Measurements from ENCODE around the gene OBI1.

Gene OBI1

DNA sequence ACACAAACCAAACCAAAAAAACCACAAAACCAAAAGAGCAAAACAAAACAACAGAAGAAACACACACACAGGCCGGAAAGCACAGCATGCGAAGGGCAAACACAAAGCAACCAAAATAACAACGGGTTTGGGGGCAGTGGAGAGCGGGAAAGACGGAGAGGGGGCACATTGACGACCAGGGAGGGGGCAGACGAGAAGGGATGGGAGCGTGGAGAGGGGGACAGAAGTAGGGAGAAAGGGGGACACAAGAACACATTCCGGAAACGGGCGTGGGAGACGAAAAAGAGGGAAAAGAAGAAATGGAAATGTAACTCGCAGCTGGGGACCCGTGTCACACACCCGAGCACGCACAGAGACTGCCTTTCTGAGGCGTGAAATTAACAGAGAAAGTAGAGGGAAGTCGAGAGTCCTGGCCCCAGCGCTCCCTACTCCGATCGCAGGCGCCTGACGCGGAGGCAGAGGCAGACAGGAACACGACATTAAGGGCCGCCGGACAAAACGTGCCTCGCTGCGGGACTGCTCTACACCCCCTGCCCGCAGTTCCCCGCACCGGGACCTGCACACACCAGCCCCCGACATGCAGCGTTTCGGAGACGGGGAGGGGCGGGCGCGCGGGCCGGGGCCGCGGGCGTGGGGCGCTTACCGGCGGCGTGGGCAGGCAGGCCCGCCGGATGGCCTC is 56.3 kb downstream of the OBI1 start:
- peak; percentile 16 for DNase-seq

DNA sequence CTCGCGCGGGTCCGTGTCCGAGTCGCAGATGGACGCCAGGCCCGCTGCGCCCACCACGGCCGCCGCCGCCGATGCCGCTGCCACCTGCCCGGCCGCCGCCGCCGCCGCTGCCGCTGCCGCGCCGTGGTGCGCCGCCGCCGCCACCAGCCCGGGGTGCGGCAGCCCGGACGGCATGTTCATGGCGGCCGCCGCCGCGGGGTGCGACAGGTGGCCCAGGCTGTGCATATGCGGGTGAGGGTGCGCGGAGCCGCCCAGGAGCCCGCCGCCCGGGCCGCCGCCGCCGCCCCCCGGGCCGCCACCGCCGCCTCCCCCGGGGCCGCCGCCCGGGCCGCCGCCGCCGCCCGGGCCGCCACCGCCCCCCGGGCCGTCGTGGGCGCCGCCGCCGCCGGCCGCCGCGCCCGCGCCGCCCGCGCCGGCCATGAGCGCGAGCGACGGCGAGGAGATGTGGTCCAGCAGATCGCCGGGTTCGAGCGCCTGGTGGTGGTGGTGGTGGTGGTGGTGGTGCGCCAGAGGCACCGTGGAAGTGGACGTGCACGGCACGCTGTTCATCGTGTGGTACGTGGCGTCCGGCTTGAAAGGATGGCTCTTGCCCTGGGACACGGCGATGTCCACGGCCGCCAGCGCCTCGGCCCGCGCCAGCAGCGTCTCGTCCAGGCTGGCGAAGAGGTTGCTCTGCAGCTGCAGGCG is 56.9 kb downstream of the OBI1 start:
- no peak for DNase-seq

DNA sequence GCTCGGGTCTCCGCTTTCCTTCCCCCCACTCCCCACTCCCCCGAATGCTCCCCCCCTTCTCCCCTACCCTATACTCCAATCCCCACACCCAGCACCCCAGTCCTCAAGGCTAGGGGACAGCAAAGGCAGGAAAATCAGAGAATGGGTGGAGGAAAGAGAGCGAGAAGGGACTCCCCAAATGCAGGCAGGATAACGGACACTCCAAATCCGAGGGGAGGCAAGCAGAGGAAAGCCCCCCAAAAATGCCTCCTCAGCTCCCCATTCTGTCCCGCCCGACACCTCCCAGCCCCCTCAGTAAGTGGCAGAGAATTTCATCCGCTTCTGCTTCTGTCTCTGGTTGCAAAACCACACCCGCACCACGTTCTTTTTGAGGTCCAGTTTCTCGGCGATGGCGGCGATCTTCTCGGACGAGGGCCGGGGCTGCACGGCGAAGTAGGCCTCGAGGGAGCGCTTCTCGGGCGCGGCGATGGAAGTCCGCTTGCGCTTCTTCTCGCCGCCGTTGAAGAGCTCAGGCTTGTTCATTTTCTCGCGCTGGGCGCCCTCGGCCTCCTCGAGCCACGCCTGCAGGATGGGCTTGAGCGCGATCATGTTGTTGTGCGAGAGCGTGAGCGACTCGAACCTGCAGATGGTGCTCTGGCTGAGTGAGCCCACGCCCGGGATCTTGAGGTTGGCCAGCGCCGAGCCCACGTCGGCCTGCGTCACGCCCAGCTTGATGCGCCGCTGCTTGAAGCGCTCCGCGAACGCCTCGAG is 57.7 kb downstream of the OBI1 start:
- no peak for DNase-seq

DNA sequence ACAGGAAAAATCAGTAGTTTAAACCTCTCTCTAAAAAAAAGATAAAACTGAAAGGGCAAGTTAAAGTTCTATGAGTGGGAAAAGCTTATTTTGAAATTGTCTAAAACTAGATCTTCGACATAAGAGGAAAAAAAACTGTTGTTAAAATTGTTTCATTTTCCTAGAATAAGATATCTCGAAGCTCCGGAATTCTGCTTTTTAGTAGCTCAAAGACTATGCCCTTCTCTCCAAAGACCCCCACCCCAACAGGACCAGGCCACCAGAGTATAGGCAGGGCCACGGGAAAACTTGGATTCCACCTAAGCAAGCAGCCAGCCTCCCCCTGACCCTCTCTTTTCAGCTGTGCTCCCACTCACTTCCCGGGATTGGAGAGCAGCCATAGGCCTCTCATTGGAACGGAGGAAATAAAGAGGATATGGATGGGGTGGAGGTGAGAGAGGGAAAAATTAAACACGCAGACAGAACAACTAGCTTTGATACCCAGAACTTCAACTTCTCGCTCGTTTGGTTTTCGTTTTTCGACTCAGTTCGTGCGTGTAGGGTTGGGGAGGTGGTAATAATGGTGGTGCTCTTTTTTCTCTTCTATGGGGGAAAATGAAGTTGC is 58.6 kb downstream of the OBI1 start:
- no peak for DNase-seq

DNA sequence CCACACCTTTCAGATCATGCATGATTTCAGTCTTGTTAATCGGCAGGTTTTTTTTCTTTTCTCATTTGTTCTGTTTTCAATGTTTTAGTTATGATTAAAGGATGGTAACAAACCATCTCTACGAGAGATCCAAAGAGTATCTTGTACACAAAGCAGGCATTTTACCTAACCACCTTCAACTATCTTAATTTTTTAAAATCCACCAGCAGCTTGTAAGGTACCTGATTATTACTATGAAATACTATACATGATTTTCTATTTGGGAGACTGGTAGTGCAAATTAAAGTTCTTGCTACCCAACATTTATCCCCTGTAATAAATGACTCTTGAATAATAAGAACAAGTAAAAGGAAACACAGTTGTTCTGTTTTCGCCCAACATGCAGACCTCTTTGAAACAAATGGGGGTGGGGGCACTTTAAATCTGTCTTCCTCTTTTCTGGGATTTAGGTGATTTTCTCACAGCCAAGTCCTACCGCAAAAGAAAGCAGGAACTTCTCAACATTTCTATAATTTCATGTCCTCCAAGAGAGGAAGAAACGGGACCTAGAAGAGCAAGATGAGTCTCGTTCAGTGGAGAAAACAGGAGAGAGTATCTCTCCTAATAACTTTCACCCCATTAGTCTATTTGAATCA is 59.2 kb downstream of the OBI1 start:
- DNase-seq: no peak

DNA sequence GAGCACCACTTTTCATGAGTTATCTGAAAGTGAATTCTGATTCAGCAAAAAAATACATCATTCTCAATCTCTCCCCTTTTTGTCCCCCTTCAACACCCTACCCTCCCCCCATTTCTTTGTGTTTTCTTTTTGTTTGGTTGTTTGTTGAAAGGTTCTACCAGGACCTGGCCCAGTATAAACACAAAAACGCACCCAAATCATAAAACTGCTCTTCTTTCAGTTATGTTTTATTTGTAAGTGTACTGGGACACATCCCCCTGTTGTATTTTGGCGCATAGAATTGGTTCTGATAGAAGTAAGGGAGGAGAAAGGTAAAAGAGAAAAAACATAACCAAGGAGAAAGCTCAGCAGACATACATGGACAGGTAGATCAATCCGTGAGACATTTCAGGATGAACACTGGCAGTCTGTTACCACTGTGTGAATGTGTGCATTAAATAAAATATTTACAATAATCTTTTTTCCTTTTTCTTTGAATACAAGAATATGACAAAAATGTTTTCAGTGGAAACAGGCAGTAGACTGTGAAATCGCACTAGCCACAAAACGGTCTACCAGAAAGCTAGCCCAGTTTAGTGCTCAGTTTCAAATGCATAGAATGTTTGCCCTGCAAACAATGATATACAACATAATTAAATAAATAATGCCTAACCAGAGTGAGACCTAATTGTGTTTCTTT is 59.9 kb downstream of the OBI1 start:
- DNase-seq: no peak

DNA sequence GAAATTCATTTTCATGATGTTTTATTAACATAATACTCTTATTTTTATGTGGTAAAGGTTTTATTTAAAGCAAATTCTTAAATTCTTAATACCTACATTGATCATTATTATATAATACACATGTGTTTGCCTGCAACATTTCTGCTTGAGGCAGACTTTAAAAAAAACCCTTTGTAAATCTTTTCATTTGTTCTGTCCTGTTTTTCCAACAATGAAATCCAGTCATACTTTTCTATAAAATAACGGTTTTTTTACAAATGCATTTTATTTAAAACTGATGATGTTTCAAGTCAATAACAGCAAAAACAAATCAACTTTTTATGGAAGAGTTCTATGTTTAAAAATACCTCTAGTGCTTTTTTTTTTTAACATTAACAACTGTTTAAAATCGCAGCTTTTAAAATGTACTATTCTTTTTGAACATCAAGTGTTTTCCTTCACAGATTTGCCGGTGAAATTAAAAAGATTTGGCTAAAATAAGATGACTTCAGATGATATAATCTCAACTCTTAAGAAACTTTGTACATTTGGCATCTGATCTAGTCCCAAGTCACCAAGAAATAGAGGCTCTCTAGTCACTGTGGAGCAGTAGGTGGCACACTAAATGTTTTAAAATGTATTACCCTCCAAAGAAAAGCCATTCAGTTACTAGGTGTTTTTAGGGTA is 60.7 kb downstream of the OBI1 start:
- no peak for DNase-seq

DNA sequence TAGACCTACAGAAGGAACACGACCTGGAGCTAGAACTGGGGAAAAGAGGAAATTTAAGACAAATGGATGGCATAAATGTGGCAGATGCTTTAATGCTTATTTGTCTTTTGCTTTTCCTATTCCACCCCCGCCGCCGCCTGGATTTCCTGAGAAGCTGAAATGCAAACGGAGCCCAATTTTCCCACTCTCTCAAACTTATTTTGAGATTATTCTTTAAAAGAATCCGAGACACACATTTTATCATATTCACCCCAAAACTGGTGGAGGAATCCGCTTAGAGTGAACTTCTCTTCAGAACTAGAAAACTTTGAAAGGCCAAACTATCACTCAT is 61.4 kb downstream of the OBI1 start:
- DNase-seq: no peak

DNA sequence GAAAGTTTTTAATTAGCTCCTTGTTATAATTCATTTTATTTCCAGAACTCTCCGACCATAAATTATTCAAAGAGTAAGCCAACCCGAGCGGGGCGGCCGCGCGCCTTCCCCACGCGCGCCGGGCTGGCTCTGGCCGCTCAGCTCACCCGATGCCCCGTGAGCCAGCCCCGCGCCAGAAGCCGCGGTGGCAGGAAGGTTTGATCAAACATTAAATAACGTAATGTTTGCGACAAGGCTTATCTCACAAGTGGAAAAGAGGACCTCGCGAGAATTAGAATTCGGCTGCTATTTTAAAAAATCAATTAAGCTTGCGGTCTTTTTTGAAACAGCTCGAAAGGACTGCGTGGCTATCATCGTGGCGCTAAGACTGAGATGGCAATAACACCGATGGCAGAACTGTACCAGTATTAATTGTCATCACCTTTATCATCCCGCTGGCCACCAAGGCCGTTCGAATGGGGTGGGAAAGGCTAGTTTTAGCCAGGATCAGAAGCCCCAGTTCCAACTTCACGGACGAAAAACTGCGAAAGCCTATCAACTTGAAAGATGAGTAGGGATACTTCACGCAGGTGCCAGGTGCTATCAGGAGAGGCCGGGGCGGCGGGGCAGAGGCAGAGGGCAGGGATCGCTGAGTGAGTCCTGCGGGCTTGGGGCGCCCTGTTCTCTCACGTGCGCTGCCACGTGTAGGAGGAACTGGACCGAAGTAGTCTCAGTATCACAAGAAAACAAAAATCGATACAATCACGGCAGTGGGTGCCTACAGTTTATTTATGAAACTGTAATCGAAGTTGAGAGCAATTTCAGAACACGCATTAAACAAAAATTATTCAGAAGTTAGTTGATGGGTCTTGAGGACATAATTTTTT is 62.0 kb downstream of the OBI1 start:
- no peak for DNase-seq

DNA sequence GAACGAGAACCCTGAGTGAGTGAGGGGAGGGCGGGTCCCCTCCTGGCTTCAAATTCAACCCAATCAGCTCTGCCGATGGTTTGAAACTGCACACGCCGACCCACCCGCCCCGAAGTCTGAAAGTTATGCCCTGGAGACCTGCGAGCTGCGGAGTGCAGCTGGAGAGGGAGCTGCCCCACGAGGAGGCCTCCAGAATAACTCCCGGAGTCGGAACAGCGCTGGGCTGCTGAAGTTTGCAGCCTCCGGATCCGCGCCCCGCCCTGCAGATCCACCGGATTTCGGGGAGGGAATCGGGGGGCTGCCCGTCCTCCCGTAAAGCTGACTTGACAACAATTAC is 62.6 kb downstream of the OBI1 start:
- no peak for DNase-seq

DNA sequence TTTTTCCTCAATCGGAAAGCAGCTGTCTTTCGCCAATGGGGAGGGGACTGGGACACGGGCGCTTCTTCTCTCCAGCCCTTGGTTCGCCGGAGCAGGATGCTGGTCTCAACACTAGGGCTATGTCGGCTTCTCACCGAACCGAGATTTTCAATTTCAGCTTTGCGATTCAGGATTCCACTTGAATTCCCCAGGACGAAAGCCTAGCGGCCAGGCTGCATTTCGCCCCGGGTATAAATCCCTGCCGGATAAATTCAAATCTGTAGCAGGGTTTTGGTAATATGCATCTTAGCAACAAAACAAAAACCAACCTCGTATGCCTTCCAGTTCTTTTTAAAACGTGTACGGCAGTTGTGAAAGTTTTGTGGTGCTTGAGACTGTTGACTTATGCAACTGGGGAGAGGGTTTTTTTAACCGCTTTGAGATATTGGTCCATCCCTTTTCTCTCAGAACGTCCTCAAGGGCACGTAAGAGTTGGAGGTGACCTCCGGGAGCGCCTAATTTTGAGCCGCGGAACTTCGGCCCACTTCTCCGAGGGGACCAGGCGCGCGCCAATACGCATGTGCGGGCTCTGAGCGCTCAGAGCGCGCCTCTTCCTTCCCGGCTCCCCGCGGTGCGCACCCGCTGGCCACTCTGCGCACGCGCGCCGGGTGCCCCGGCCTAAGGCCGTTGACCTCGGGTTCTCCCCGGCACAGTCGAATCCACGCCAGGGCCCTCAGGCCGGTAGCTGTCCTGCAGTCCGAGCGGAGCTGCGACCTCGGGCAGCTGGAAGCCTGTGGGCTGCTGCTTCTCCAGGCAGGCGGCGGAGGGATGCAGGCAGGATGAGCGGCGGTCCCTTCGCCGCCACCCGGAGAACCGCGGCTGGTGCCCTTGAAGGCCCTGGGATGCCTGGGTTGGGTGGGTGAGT is 63.2 kb downstream of the OBI1 start:
- DNase-seq: no peak

DNA sequence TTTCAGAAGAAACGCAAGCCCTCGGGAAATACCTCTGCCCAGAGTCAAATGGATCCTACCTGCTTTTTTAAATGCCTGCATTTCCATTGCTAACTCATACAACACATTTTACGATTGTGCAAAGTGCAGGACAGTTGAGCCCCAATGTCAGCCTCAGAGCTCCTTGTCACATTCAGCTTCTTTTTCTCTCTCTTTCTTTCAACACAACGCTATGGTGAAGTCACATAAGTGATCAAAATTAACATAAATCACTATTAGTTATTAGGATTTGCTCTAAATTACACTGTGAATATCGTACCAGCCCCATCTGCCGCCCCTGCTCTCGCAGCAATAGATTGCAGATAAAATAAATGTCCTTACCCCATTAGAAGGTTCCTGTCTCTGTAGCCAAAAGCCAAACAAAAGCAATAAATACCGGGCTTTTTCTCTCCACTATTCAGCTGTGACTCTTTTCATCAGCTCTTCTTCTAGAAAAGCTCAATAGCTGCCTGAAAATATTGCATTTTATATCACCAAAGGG is 64.4 kb downstream of the OBI1 start:
- no peak for DNase-seq

DNA sequence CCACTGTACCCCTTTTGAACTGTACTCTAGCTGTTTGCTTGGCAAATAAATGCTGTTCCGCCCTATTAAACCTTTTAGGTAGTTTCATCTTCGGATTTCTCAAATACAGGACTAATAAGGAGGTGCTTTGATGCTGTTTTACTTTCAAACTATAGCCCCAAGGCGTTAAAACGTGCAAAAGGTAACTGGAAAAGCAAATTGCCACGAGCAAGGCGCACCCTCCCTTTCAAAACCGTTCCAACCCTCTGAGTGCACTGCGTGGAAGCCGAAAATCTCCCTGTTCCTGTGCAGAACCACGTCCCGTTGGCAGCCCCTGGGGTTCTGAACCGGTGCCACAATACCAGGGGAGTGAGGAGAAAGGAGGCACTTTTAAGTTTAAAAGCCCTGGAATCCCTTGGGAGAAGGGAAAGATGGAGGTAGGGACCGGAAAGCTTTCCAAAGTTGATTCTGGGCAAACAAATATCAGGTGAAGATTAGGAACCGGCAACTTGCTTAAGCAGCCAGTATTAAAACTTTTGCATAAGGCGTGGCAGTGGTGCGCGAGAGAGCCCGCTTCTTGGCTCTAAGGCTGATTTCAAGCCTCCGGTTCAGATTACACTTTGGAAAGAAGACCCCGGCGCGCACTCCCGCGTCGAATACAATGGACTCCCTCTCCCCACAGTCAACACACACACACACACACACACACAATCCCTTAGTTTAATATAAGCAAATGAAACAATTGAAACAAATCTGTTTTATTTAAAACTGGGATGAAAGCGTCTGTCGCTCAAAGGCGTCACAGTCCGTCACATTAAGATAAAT is 65.1 kb downstream of the OBI1 start:
- DNase-seq: no peak

DNA sequence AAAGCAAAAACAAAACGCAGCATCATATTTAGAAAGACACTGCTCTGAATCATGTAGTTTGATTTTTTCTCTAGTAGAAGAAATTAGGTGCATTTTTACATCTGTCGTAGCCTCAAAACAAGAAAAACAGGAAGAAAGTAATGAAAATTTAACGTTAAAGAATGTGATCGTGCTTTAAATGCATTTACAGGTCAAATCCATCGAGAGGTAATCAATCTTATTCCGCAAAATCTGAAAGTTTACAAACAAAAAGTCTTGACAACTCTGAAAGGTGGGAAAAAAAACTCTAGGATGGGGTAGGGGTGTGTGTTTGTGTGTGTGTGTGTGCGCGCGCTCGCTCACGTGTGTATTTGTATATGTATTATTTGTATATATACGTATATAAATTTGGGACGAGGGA is 65.8 kb downstream of the OBI1 start:
- no peak for DNase-seq

DNA sequence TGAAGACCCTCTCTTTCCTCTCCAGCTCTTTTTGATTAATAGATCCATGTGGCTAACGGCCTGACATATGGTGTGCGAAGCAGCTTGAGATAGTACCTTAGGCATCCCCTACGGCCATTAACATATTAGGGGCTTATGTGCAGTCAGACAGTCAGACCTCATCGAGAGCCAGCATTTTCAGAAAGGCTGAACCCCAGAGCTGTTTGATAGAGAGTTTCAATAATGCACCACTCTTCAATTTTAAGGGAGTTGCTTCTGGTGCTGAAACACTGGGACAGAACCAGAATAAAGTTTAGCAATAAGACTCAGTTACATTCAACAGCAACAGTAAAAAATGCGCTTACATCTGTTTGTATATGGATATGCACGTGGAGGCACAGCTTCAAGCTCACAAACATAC is 66.4 kb downstream of the OBI1 start:
- no peak for DNase-seq

DNA sequence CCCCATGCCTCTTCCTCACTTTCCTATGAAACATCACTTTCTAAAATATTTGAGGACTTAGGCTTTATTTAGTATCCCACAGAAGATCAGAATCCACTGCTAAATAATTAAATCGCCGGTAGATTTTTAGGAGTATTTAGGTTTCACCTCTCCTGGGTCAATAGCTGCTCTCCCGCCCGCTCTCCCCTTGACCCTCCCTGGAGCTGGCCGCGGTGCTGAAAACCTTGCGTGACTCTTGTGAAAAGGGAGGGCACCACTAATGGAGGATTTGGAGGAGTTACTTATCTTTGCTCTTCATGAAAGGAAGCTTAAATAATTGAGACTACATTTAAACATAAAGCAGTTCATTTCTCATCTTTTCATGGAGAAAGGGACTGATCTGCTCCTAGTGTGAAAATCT is 69.7 kb downstream of the OBI1 start:
- no peak for DNase-seq

DNA sequence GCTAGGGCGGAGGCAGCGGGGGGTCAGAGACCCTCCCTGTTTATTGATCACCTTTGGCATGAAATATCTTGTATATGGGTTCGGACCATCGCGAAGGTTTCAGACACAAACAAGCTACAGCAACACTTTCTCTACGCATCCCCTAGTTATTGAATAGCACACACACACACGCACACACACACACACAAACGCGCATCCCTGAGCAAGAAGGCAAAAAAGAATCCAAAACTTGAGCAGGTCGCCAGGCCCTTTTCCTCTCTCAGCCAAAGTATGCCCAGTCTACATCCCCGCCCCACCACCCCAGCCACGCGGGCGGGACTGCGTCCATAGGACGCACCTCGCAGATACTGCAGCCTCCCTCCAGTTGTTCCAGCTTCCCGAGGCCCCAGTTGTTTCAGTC is 71.6 kb downstream of the OBI1 start:
- no peak for DNase-seq

DNA sequence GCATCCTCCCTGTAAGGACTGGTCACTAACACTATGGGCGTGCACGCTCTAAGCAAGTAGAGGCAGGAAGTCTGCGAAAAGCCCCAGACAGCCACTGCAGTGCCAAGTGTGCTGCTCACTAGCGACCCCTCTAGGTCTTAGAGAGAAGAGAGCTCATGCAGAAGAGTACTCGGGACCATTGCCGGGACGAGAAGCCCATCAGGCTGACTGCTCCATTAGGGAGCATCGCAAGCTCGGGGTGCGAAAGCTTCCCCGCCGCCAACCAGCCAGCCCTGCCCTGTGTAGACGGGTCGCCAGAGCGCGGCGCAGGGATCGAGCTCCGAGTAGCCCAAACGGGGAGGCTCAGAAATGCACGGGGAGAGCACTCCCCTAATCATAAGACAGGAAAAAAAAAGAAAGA is 72.2 kb downstream of the OBI1 start:
- no peak for DNase-seq

DNA sequence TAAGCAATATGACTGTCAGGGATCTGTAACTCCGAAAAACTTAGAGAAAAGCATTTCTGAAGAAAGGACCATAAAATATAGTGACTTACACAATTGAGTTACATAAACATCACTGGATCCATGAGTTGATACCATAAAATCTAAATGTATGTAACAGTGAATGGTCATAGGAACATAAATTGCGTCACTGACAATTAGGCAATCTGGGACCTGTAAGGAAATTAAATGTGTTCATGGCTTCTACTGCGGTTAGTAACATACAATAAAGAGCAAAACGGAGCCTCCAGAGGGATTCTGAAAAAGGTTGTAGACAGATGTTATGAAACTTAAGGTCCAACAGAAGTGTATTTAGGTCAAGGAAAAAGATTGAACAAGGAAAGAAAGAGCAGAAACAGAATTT is 82.7 kb downstream of the OBI1 start:
- DNase-seq: no peak
